ENCODE measurements around the gene GPATCH8. TPM values are rescaled to one million over a fixed set of nuclear protein-coding genes. Genes with fewer than 3 reads are reported as not detected.

The GPATCH8 gene
- total and polyA plus RNA-seq, 2 of the 8 experiments (the other 6 are each of a cell fraction or from before 2014, with no cell fraction given): 20.5 to 58.1 TPM

DNA sequence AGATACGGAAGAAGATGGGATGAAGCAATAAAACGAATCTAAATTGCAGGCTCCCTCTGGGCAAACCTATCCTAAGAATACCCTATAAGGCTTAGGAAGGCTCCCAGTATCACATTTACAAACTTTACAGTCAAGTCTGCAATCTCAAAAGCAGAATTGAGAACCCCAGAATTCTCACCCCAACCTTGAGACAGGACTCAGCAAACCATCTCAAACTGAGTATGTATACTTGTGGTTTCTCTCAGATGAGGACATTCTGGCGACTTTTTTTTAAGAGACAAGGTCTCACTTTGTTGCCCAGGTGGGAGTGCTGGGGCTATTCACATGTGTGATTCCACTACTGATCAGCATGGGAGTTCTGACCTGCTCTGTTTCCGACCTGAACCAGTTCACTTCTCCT is 94.4 kb downstream of the GPATCH8 start:
- ChIA-PET POLR2A (ENCODE audit: partially characterized antibody) (no interaction called here), CTCF (ENCODE audit: partially characterized antibody) (interaction anchor here (1.1 to 1.4 kb wide), 4 partner anchors 10 to 114 kb away, joined by 3 to 4 read pairs (median 3); no protein-coding TSS in a partner anchor)
- Histone ChIP-seq H3K9me3 (ENCODE audit: insufficient read depth in 2 of 2, low read depth in 1 of 2, low read length in 1 of 2) (no peaks in the 10 kb centered on the region), H3K14ac (ENCODE audit: insufficient read length) (no peak overlapping the region), H3K27ac (ENCODE audit: low read depth, low read length) (no peak overlapping the region), H3K9ac (replicated peaks in 1 of 4; ENCODE audit: extremely low read depth in 1 of 4, low read depth in 3 of 4, low read length in 3 of 4) (no peak overlapping the region), H3K79me1 (ENCODE audit: low read depth, low read length) (no peaks in the 10 kb centered on the region), H2BK120ac (replicated peaks; ENCODE audit: low read depth, low read length) (no peak overlapping the region), H3K56ac (replicated peaks; ENCODE audit: insufficient read length, low read depth, low read length) (no peak overlapping the region), H2AFZ (ENCODE audit: low read length) (no peak overlapping the region), H4K20me1 (replicated peaks in 1 of 2; ENCODE audit: control insufficient read depth in 1 of 2, insufficient read depth in 2 of 2, low read length in 2 of 2) (no peaks in the 10 kb centered on the region), H2BK15ac (ENCODE audit: low read length) (no peak overlapping the region), H3K36me3 (ENCODE audit: control insufficient read depth in 2 of 4, insufficient read depth in 4 of 4, low read length in 3 of 4) (peaks cover 0 to 3% (median 0%) of the 10 kb centered on the region in 4 experiments; a peak in 1 of 8 replicates), H2BK20ac (ENCODE audit: low read length) (no peak overlapping the region), H3K4ac (replicated peaks; ENCODE audit: insufficient read length, low read depth, low read length) (no peak overlapping the region), H2AK5ac (ENCODE audit: low read depth, low read length) (no peak overlapping the region), H2BK5ac (ENCODE audit: low read depth, low read length) (no peak overlapping the region), H3K23ac (ENCODE audit: insufficient read length) (no peak overlapping the region), H4K8ac (ENCODE audit: extremely low read depth, insufficient read depth, low read length) (no peak overlapping the region), H2BK12ac (ENCODE audit: low read depth, low read length) (no peak overlapping the region), H3K4me2 (ENCODE audit: insufficient read depth in 1 of 2, low read depth in 2 of 2, low read length in 2 of 2) (no peak overlapping the region), H3K23me2 (ENCODE audit: low read depth, low read length) (no peaks in the 10 kb centered on the region), H4K5ac (ENCODE audit: insufficient read length, low read depth, low read length) (no peak overlapping the region), H3K79me2 (ENCODE audit: control insufficient read depth in 1 of 2, insufficient read depth in 2 of 2, low read length in 2 of 2) (no peaks in the 10 kb centered on the region), H3K27me3 (replicated peaks in 1 of 4; ENCODE audit: control insufficient read depth in 3 of 4, extremely low read depth in 1 of 4, insufficient read depth in 3 of 4, low read length in 3 of 4) (no peaks in the 10 kb centered on the region), H4K91ac (replicated peaks; ENCODE audit: insufficient read length, low read length) (no peak overlapping the region), H3K18ac (ENCODE audit: extremely low read depth, low read length) (no peak overlapping the region), H3K4me1 (replicated peaks in 1 of 4; ENCODE audit: control insufficient read depth in 3 of 4, insufficient read depth in 4 of 4, low read length in 3 of 4) (no peaks in the 10 kb centered on the region), H3K4me3 (ENCODE audit: extremely low read depth in 1 of 4, insufficient read depth in 2 of 4, low read depth in 3 of 4, low read length in 4 of 4) (no peak overlapping the region)
- FAIRE-seq (no peak), DNase-seq (ENCODE audit: low read depth in 1 of 2, low spot score in 2 of 2) (no peak)
- 92% methylated on average over 4 of the region's 4 CpGs; no CpG with 5 or more reads in 1 of the 2 experiments for WGBS, 2 experiments (ENCODE audit: extremely low coverage in 1 of 2, insufficient coverage in 1 of 2, insufficient read length in 1 of 2, insufficient replicate concordance in 2 of 2, low coverage in 1 of 2, low lambda C conversion rate in 2 of 2, missing lambda C conversion rate in 1 of 2)
- TF ChIP-seq, protein P1, sequence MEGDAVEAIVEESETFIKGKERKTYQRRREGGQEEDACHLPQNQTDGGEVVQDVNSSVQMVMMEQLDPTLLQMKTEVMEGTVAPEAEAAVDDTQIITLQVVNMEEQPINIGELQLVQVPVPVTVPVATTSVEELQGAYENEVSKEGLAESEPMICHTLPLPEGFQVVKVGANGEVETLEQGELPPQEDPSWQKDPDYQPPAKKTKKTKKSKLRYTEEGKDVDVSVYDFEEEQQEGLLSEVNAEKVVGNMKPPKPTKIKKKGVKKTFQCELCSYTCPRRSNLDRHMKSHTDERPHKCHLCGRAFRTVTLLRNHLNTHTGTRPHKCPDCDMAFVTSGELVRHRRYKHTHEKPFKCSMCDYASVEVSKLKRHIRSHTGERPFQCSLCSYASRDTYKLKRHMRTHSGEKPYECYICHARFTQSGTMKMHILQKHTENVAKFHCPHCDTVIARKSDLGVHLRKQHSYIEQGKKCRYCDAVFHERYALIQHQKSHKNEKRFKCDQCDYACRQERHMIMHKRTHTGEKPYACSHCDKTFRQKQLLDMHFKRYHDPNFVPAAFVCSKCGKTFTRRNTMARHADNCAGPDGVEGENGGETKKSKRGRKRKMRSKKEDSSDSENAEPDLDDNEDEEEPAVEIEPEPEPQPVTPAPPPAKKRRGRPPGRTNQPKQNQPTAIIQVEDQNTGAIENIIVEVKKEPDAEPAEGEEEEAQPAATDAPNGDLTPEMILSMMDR (IDR thresholded peaks at IDR 0.05; ENCODE audit: control extremely low read depth in 1 of 3, insufficient read depth in 1 of 3, low read depth in 1 of 3, low read length in 3 of 3): no peak
- TF ChIP-seq SP1 (IDR thresholded peaks at IDR 0.05; ENCODE audit: low read depth, low read length): no peak
- TF ChIP-seq CTBP2 (IDR thresholded peaks at IDR 0.05; ENCODE audit: borderline replicate concordance, insufficient read depth, insufficient read length, low read length): no peak
- no peak for TF ChIP-seq SAP30 (IDR thresholded peaks at IDR 0.05; ENCODE audit: insufficient read depth, insufficient replicate concordance, low read length)
- no peak for TF ChIP-seq GTF2F1 (IDR thresholded peaks at IDR 0.05; ENCODE audit: borderline replicate concordance, low read depth, low read length)
- TF ChIP-seq TAF7 (optimal IDR thresholded peaks at IDR 0.05; ENCODE audit: borderline replicate concordance, low read depth, low read length): no peak
- TF ChIP-seq SP2 (IDR thresholded peaks at IDR 0.05; ENCODE audit: low read length): no peak
- no peak for TF ChIP-seq RNF2 (IDR thresholded peaks at IDR 0.05; ENCODE audit: borderline replicate concordance, low read depth, low read length, missing control alignments, poor library complexity, severe bottlenecking)
- TF ChIP-seq CREB1 (IDR thresholded peaks at IDR 0.05): no peak
- no peak for TF ChIP-seq SIRT6 (IDR thresholded peaks at IDR 0.05; ENCODE audit: low read length)

Data from H1 (cell line).